Embryonic facial prominence (tissue), 1 donor: ENCODE measurements around the gene FOXD4L3.
"Not testable (repeated sequence)": the region's sequence is repeated elsewhere in the genome, so short reads cannot be mapped to it uniquely, and the experiment has no call there.

Experiments
- DNase-seq: peaks from one replicate; pipeline ENCODE4 v3.0.0-alpha.2; 2016; ENCODE audit errors: extremely low spot score

Gene FOXD4L3

GRCh38 chr9:68351689-68352088 is 49.0 kb downstream of the FOXD4L3 start:
- DNase-seq, result not testable (repeated sequence)
